ENCODE measurements around the gene CCDC116.
A peak's percentile ranks its signal among the peaks of the same experiment; 100 is the strongest.
"Not testable (repeated sequence)": the region's sequence is repeated elsewhere in the genome, so short reads cannot be mapped to it uniquely, and the experiment has no call there.

CCDC116 gene

GRCh38 chr22:21634081-21634480 lies 1.5 kb downstream of the CCDC116 start:
- DNase-seq, result no peak

GRCh38 chr22:21634844-21635243 lies 2.3 kb downstream of the CCDC116 start:
- DNase-seq, result no peak

- DNase-seq, result no peak
These were observed 3.4 kb downstream of the CCDC116 start for GRCh38 chr22:21635771-21636510.

- DNase-seq, result no peak
These were observed 4.2 kb downstream of the CCDC116 start for GRCh38 chr22:21636629-21637218.

GRCh38 chr22:21637450-21637849 lies 4.9 kb downstream of the CCDC116 start:
- not testable (repeated sequence) for DNase-seq

GRCh38 chr22:21639359-21639758 lies 6.8 kb downstream of the CCDC116 start:
- DNase-seq, result no peak

GRCh38 chr22:21640810-21641209 lies 8.2 kb downstream of the CCDC116 start:
- DNase-seq, result no peak

GRCh38 chr22:21641417-21641788 lies 8.8 kb downstream of the CCDC116 start:
- no peak for DNase-seq

- peak; percentile 99 for DNase-seq
These were observed 9.4 kb downstream of the CCDC116 start, which contains the start of gene SDF2L1 for GRCh38 chr22:21641789-21642583. Gene SDF2L1, plus strand, starts transcription at chr22:21642302. Its CDS starts 35 bp downstream, at chr22:21642337.

- DNase-seq, result peak; percentile 65
These were observed 10.3 kb downstream of the CCDC116 start for GRCh38 chr22:21642584-21643448.

- no peak for DNase-seq
These were observed 11.2 kb downstream of the CCDC116 start for GRCh38 chr22:21643533-21644357.

GRCh38 chr22:21645513-21645912 lies 13.0 kb downstream of the CCDC116 start:
- DNase-seq, result not testable (repeated sequence)

GRCh38 chr22:21646608-21647590 lies 14.3 kb downstream of the CCDC116 start:
- DNase-seq, result peak; percentile 86

- no peak for DNase-seq
These were observed 17.7 kb downstream of the CCDC116 start for GRCh38 chr22:21650280-21650679.

- DNase-seq, result no peak
These were observed 18.4 kb downstream of the CCDC116 start for GRCh38 chr22:21650823-21651520.

GRCh38 chr22:21651521-21652009 lies 19.0 kb downstream of the CCDC116 start:
- no peak for DNase-seq

- DNase-seq, result peak; percentile 81
These were observed 19.5 kb downstream of the CCDC116 start for GRCh38 chr22:21652010-21652546.

- DNase-seq, result no peak
These were observed 20.3 kb downstream of the CCDC116 start for GRCh38 chr22:21652547-21653545.
